Naive B cell (primary cell): ENCODE results near the gene ELP4. TPM values are rescaled to one million over a fixed set of nuclear protein-coding genes. Genes with fewer than 3 reads are reported as not detected.
"Not testable (repeated sequence)": the region's sequence is repeated elsewhere in the genome, so short reads cannot be mapped to it uniquely, and the experiment has no call there.

Experiments used
- ATAC-seq, 2 donors: fragments of 150-1000 bp; cut with Tn5 transposase; 2 replicates each; pipeline ENCODE4 v1.10.0; 2021; ENCODE audit warnings: low read depth in 2 of 2, mild to moderate bottlenecking in 2 of 2, moderate library complexity in 2 of 2
- DNase-seq: peaks from one replicate; pipeline ENCODE4 v3.0.0; 2022
- H3K27ac Mint-ChIP-seq, 6 donors: one replicate each; pipeline ENCODE4 v1.8.0; 2020 to 2022; ENCODE audit warnings: mild to moderate bottlenecking in 6 of 6, mixed read lengths in 6 of 6, moderate library complexity in 5 of 6, inconsistent platforms in 2 of 6
- H3K27me3 Mint-ChIP-seq, 3 donors: one replicate each; pipeline ENCODE4 v1.8.0; 2021 to 2022; ENCODE audit warnings: mixed read lengths in 3 of 3, mild to moderate bottlenecking in 1 of 3
- H3K36me3 Mint-ChIP-seq, 2 donors: one replicate each; pipeline ENCODE4 v1.8.0; 2020 to 2022; ENCODE audit warnings: mixed read lengths in 2 of 2, inconsistent platforms in 1 of 2, mild to moderate bottlenecking in 1 of 2
- H3K4me1 Mint-ChIP-seq, 3 donors: one replicate each; pipeline ENCODE4 v1.8.0; 2020 to 2022; ENCODE audit warnings: mixed read lengths in 3 of 3, inconsistent platforms in 1 of 3, mild to moderate bottlenecking in 1 of 3, moderate library complexity in 1 of 3
- H3K4me3 Mint-ChIP-seq, 8 donors: one replicate each; pipeline ENCODE4 v1.8.0; 2020 to 2022; ENCODE audit warnings: mild to moderate bottlenecking in 8 of 8, mixed read lengths in 8 of 8, moderate library complexity in 8 of 8, inconsistent platforms in 2 of 8
- H3K9me3 Mint-ChIP-seq, 7 donors: one replicate each; pipeline ENCODE4 v1.8.0; 2020 to 2022; ENCODE audit warnings: mixed read lengths in 7 of 7, mild to moderate bottlenecking in 5 of 7, inconsistent platforms in 2 of 7, moderate library complexity in 1 of 7
- polyA plus RNA-seq, 6 donors: library from polyadenylated mRNA; unstranded; fragments of 300-500 nt; fragmentation: Illumina TruSeq; gene quantifications; one replicate each; pipeline ENCODE4 v1.2.3, GENCODE V29; 2021; ENCODE audit warnings: low read depth in 6 of 6

The ELP4 gene
- polyA plus RNA-seq, 6 donors from 2014 or later: 16.7 to 25.0 (median 19.9) TPM

- Mint-ChIP-seq H3K4me3 (no peak overlapping the region), H3K27ac (no peak overlapping the region), H3K36me3 (no peaks in the 10 kb centered on the region), H3K27me3 (no peaks in the 10 kb centered on the region), H3K9me3 (no peaks in the 10 kb centered on the region), H3K4me1 (peaks cover 3 to 16% (median 8%) of the 10 kb centered on the region in 3 donors)
- DNase-seq (no peak), ATAC-seq (no peak)
Observed at GRCh38 chr11:31500560-31500959, 9.0 kb upstream of the ELP4 start.

DNA sequence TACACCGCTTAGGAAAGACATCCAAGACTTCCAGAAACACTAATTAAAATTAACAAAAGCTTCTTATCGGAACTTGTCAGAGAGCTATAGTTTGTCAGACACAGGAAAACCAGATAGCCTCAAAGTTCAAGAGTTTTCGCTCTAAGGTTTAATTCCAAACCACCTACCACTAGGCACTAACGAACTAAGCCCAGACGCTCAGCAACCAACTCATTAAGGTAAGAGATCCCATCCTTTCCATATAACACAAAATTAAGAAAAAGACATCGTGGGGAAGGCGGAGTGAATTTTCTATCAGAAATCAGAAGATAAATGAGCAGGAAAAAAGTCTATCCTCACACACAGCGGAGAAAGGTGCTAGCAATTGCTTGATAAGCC, 527 bp upstream of the ELP4 start:
- no peaks in the 10 kb centered on the region for H3K9me3 Mint-ChIP-seq
- DNase-seq (no peak), ATAC-seq (peak; percentile 5)
- H3K27me3 Mint-ChIP-seq: no peaks in the 10 kb centered on the region
- no peaks in the 10 kb centered on the region for H3K36me3 Mint-ChIP-seq
- peak overlapping the region; percentile 97 to 99 (median 98) for H3K27ac Mint-ChIP-seq
- H3K4me3 Mint-ChIP-seq: peak overlapping the region; percentile 96 to 100 (median 98)
- peaks cover 20 to 40% (median 38%) of the 10 kb centered on the region in 3 donors for H3K4me1 Mint-ChIP-seq

- Mint-ChIP-seq H3K4me3 (no peak overlapping the region), H3K9me3 (no peaks in the 10 kb centered on the region), H3K27me3 (no peaks in the 10 kb centered on the region), H3K36me3 (no peaks in the 10 kb centered on the region), H3K27ac (no peak overlapping the region), H3K4me1 (peaks cover 15 to 43% (median 29%) of the 10 kb centered on the region in 3 donors)
- DNase-seq (no peak), ATAC-seq (no peak)
Observed at GRCh38 chr11:31512117-31512516, 2.5 kb downstream of the ELP4 start.

GRCh38 chr11:31521497-31522150, 12.1 kb downstream of the ELP4 start:
- H3K9me3 Mint-ChIP-seq: peaks cover 0 to 2% (median 0%) of the 10 kb centered on the region in 7 donors
- no peaks in the 10 kb centered on the region for H3K27me3 Mint-ChIP-seq

GRCh38 chr11:31529189-31529588, 19.6 kb downstream of the ELP4 start:
- DNase-seq (no peak), ATAC-seq (no peak)
- no peaks in the 10 kb centered on the region for H3K9me3 Mint-ChIP-seq
- peaks cover 5 to 10% of the 10 kb centered on the region in 2 donors for H3K36me3 Mint-ChIP-seq
- H3K4me3 Mint-ChIP-seq: no peak overlapping the region
- H3K27ac Mint-ChIP-seq: peak overlapping the region in 1 of 6 donors; percentile 1
- no peaks in the 10 kb centered on the region for H3K27me3 Mint-ChIP-seq
- H3K4me1 Mint-ChIP-seq: peaks cover 0 to 6% (median 0%) of the 10 kb centered on the region in 3 donors

More at GRCh38 chr11:31521497-31522150, 12.1 kb downstream of the ELP4 start:
- no peak overlapping the region for H3K4me3 Mint-ChIP-seq
- DNase-seq (no peak), ATAC-seq (no peak)
- H3K27ac Mint-ChIP-seq: no peak overlapping the region
- no peaks in the 10 kb centered on the region for H3K4me1 Mint-ChIP-seq
- H3K36me3 Mint-ChIP-seq: no peaks in the 10 kb centered on the region

DNA sequence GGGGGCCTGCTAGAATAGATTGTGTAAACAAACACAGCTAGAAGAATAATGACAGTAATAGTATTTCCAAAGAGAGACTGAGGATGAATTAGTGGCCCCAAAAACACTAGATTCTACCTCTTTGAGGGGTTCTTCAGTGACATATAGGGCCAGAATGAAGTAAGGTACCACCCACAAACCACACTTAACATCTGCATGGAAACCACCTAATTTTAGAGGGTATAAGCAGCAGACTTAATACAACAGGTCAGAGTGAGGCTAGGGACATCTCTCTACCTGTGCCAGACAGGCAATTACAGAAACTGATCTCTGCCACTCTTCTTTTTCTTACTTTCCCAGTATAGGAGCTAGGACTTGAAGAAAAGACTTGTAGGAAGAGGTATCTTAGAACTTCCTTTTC, 20.1 kb downstream of the ELP4 start:
- no peak for ATAC-seq
- peaks cover 0 to 7% (median 0%) of the 10 kb centered on the region in 3 donors for H3K4me1 Mint-ChIP-seq

GRCh38 chr11:31531293-31531692, 21.7 kb downstream of the ELP4 start:
- Mint-ChIP-seq H3K4me3 (no peak overlapping the region), H3K27me3 (no peaks in the 10 kb centered on the region), H3K4me1 (peaks cover 0 to 7% (median 0%) of the 10 kb centered on the region in 3 donors), H3K27ac (no peak overlapping the region), H3K36me3 (peaks cover 5 to 11% of the 10 kb centered on the region in 2 donors), H3K9me3 (no peaks in the 10 kb centered on the region)
- DNase-seq (no peak), ATAC-seq (no peak)

More for the DNA sequence above, 20.1 kb downstream of the ELP4 start:
- Mint-ChIP-seq H3K9me3 (no peaks in the 10 kb centered on the region), H3K27me3 (no peaks in the 10 kb centered on the region), H3K36me3 (peaks cover 5 to 11% of the 10 kb centered on the region in 2 donors), H3K4me3 (no peak overlapping the region), H3K27ac (no peak overlapping the region)
- no peak for DNase-seq

GRCh38 chr11:31535479-31535878, 25.9 kb downstream of the ELP4 start:
- DNase-seq (no peak), ATAC-seq (no peak)
- peaks cover 5 to 20% of the 10 kb centered on the region in 2 donors for H3K36me3 Mint-ChIP-seq
- peaks cover 0 to 4% (median 0%) of the 10 kb centered on the region in 3 donors for H3K4me1 Mint-ChIP-seq
- no peaks in the 10 kb centered on the region for H3K9me3 Mint-ChIP-seq
- H3K4me3 Mint-ChIP-seq: no peak overlapping the region
- H3K27ac Mint-ChIP-seq: peak overlapping the region in 1 of 6 donors; percentile 54
- H3K27me3 Mint-ChIP-seq: no peaks in the 10 kb centered on the region

- no peak for DNase-seq
- Mint-ChIP-seq H3K27ac (no peak overlapping the region), H3K36me3 (peaks cover 25 to 30% of the 10 kb centered on the region in 2 donors), H3K27me3 (no peaks in the 10 kb centered on the region), H3K9me3 (peaks cover 0 to 5% (median 2%) of the 10 kb centered on the region in 7 donors), H3K4me1 (no peaks in the 10 kb centered on the region), H3K4me3 (no peak overlapping the region)
- ATAC-seq: no peak
Observed at GRCh38 chr11:31542862-31543261, 33.3 kb downstream of the ELP4 start.

- H3K27me3 Mint-ChIP-seq: no peaks in the 10 kb centered on the region
- H3K27ac Mint-ChIP-seq: no peak overlapping the region
- no peak for ATAC-seq
- DNase-seq: no peak
- H3K36me3 Mint-ChIP-seq: no peaks in the 10 kb centered on the region
- no peaks in the 10 kb centered on the region for H3K4me1 Mint-ChIP-seq
- H3K9me3 Mint-ChIP-seq: no peaks in the 10 kb centered on the region
- no peak overlapping the region for H3K4me3 Mint-ChIP-seq
Observed at GRCh38 chr11:31555938-31556337, 46.4 kb downstream of the ELP4 start.

GRCh38 chr11:31558001-31558400, 48.4 kb downstream of the ELP4 start:
- ATAC-seq: no peak
- H3K27me3 Mint-ChIP-seq: no peaks in the 10 kb centered on the region
- H3K27ac Mint-ChIP-seq: no peak overlapping the region

GRCh38 chr11:31560842-31561476, 51.4 kb downstream of the ELP4 start:
- H3K4me3 Mint-ChIP-seq: no peak overlapping the region
- no peak for ATAC-seq
- no peak overlapping the region for H3K27ac Mint-ChIP-seq
- peaks cover 0 to 12% (median 4%) of the 10 kb centered on the region in 7 donors for H3K9me3 Mint-ChIP-seq
- no peaks in the 10 kb centered on the region for H3K27me3 Mint-ChIP-seq
- peaks cover 0 to 7% of the 10 kb centered on the region in 2 donors for H3K36me3 Mint-ChIP-seq
- H3K4me1 Mint-ChIP-seq: no peaks in the 10 kb centered on the region
- DNase-seq: no peak

More at GRCh38 chr11:31558001-31558400, 48.4 kb downstream of the ELP4 start:
- DNase-seq: no peak
- Mint-ChIP-seq H3K4me3 (no peak overlapping the region), H3K36me3 (peaks cover 0 to 2% of the 10 kb centered on the region in 2 donors), H3K4me1 (no peaks in the 10 kb centered on the region), H3K9me3 (no peaks in the 10 kb centered on the region)

DNA sequence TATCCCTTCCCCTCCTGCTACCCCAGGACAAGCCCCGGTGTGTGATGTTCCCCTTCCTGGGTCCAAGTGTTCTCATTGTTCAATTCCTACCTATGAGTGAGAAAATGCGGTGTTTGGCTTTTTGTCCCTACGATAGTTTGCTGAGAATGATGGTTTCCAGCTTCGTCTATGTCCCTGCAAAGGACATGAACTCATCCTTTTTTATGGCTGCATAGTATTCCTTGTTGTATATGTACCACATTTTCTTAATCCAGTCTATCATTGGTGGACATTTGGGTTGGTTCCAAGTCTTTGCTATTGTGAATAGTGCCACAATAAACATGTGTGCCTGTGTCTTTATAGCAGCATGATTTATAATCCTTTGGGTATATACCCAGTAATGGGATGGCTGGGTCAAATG, 55.0 kb downstream of the ELP4 start:
- H3K27ac Mint-ChIP-seq: peak overlapping the region in 2 of 6 donors; percentile 56 to 67
- not testable (repeated sequence) for H3K27me3 Mint-ChIP-seq

GRCh38 chr11:31574133-31574532, 64.6 kb downstream of the ELP4 start:
- not testable (repeated sequence) for DNase-seq, H3K4me3 Mint-ChIP-seq, H3K27ac Mint-ChIP-seq, ATAC-seq, H3K27me3 Mint-ChIP-seq, H3K4me1 Mint-ChIP-seq
- Mint-ChIP-seq H3K9me3 (peaks cover 9 to 32% (median 20%) of the 10 kb centered on the region in 7 donors), H3K36me3 (peaks cover 8 to 33% of the 10 kb centered on the region in 2 donors)

More for the DNA sequence above, 55.0 kb downstream of the ELP4 start:
- Mint-ChIP-seq H3K9me3 (peaks cover 0 to 12% (median 6%) of the 10 kb centered on the region in 7 donors), H3K36me3 (peaks cover 16 to 17% of the 10 kb centered on the region in 2 donors)
- not testable (repeated sequence) for ATAC-seq, H3K4me3 Mint-ChIP-seq, H3K4me1 Mint-ChIP-seq, DNase-seq
